Raji (cell line): Measurements from ENCODE around the gene CREB3L4.
A peak's percentile ranks its signal among the peaks of the same experiment; 100 is the strongest.

Source experiments
- POLR2A ChIP-seq: IDR thresholded peaks from 2 replicates; pipeline ENCODE4 v1.6.1; 2011; ENCODE audit warnings: low read depth, low read length, control low read depth; ENCODE audit not compliant: insufficient read depth

CREB3L4 gene

GRCh38 chr1:153985941-153986761 lies 18.4 kb downstream of the CREB3L4 start, which contains the start of gene RAB13:
Gene RAB13 (minus strand): TSS chr1:153986339. CDS start chr1:153986236, 103 bp downstream.
- no peak for TF ChIP-seq POLR2A

- TF ChIP-seq POLR2A = no peak
These were observed 19.9 kb downstream of the CREB3L4 start for GRCh38 chr1:153987621-153988020.

GRCh38 chr1:153990468-153991150 lies 22.9 kb downstream of the CREB3L4 start, which contains the start of gene RPS27:
Gene RPS27 (plus strand): TSS chr1:153990762. CDS start chr1:153990797, 35 bp downstream.
- peak; percentile 100 for TF ChIP-seq POLR2A

- TF ChIP-seq POLR2A = no peak
These were observed 23.5 kb downstream of the CREB3L4 start for GRCh38 chr1:153991151-153991630.

- no peak for TF ChIP-seq POLR2A
These were observed 24.1 kb downstream of the CREB3L4 start for GRCh38 chr1:153991806-153992205.

- no peak for TF ChIP-seq POLR2A
These were observed 27.5 kb downstream of the CREB3L4 start for GRCh38 chr1:153995202-153995601.

GRCh38 chr1:153995640-153996039 lies 27.9 kb downstream of the CREB3L4 start:
- TF ChIP-seq POLR2A = no peak

DNA sequence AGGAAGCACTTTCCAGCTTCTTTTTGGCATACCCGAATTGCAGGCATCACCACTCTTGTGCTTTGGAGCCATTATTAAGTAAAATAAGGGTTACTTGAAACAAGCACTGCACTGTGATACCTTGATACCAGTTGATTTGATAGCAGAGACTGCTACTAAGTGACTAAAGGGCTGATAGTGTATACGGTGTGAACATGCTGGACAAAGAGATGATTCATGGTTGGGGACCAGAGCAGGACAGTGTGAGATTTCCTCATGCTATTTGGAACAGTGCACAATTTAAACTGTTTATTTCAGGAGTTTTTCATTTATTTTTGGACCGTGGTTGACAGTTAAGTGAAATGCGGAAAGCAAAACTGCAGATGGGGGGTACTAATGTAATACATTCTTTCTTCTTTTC lies 32.7 kb downstream of the CREB3L4 start:
- no peak for TF ChIP-seq POLR2A

GRCh38 chr1:154006136-154006535 lies 38.4 kb downstream of the CREB3L4 start:
- TF ChIP-seq POLR2A = no peak

DNA sequence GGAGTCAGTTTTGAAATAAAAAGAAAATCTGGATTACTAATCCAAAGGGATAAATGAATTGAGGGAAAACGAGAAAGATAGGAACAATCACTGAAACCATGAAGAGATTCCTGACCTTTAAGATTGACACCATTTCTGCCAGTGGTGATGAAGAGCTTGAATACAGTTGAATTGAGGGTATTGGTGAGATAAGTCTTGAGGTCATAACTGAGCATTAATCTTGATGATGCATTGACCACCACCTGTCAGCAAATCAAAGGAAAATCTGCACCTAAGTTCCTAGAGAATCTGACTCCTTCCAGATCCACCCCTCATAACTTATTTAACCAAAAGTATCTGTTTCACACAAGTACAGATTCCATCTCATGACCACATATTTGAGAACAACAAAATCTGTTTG lies 44.4 kb downstream of the CREB3L4 start:
- no peak for TF ChIP-seq POLR2A

DNA sequence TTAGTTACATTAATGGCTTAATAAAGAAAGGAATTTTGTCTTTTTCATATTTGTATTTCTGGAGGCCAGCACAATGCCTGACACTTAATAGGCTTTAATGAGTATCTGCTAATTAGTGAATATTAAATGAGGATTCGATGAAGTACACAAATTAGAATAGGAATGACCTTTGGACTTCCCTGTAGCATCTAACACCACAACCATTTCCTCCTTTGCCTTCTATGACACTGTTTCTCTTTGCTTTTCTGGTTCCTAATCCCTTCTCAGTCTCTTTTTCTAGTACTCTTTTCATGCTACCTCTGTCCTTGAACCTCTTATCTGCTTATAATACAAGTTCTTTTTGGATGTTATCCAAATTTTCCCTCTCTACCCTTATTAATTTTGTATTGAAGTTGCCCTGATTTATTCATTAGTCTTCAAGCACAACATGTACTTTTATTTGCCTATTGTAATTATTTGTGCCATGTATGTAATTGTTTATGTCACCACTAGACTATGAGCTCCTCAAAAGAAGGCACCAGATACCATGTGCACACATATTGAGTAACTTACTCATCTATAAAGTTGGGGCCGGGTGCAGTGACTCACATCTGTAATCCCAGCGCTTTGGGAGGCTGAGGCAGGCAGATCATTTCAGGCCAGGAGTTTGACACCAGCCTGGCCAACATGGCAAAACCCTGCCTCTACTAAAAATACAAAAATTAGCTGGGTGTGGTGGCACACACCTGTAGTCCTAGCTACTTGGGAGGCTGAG lies 46.6 kb downstream of the CREB3L4 start:
- no peak for TF ChIP-seq POLR2A

DNA sequence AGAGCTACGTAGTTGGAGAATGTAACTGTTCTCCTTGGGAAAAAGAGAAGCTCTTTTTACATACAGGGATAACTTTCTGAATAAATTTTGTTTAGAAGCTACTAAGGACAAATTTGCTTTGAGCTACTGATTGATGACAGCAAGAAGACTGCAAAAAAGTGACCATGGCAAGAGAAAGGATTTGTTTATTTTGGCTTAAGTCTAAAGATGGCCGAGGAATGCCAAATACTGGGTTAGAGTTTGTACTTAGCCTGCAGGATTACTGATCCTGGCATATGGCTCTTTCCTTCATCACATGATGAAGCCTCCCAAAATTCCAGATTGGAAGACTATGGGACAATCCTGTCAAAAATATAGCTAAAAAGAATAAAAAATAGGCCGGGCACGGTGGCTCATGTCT lies 51.6 kb downstream of the CREB3L4 start:
- TF ChIP-seq POLR2A = no peak

GRCh38 chr1:154019940-154020339 lies 52.2 kb downstream of the CREB3L4 start:
- no peak for TF ChIP-seq POLR2A
